Tongue (tissue), 2 donors: Measurements from ENCODE around the gene ORAI3. TPM values are rescaled to one million over a fixed set of nuclear protein-coding genes. Genes with fewer than 3 reads are reported as not detected.

ENCODE experiments used
- DNase-seq: peaks from one replicate; pipeline ENCODE4 v3.0.0-alpha.2; 2015
- total RNA-seq: library from RNA; depleted of rRNA; stranded (reverse); fragments of >200 nt; gene quantifications from one replicate; pipeline ENCODE4 v1.2.3, GENCODE V29; 2014

Gene ORAI3
- total RNA-seq, 1 donor from 2014 or later = 15.7 TPM

DNA sequence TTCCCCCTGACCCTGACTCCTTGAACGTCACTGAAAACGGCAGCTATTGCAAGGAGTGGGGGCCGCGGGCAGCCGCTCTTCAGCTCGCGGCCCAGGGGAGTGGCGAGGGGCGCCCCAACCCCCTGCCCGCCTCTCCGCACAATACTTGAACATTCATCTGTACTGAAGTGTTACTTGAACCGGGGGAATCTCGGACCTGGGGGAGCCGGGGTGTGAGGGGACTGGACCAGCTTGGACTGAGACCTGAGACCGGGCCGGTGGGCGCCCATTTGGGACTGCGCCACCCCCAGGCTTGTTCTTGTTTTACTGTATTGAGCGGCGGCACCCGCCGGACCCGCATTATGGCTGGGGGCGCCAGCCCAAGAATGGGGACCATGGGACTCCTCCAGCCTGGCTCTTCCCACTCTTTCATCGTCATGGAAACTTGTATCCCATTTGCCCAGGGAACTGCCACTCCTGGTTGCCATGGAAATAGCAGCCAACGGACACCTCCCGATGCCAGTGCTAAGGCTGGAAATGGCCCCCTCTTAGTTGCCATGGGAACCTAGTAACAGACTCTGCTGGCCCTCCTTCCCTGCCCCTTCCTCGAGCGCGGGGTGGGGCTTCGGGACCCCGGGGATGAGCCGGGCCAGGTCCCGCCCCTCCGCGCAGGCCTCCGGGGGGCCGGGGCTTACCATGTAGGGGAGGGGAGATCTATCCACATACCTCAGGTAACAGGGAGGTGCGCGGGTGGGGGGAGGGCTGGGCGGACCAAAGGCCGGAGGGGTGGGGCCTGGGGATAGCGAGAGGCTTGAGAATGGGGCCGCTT, 805 bp upstream of the ORAI3 start:
- DNase-seq = peak; percentile 99

DNA sequence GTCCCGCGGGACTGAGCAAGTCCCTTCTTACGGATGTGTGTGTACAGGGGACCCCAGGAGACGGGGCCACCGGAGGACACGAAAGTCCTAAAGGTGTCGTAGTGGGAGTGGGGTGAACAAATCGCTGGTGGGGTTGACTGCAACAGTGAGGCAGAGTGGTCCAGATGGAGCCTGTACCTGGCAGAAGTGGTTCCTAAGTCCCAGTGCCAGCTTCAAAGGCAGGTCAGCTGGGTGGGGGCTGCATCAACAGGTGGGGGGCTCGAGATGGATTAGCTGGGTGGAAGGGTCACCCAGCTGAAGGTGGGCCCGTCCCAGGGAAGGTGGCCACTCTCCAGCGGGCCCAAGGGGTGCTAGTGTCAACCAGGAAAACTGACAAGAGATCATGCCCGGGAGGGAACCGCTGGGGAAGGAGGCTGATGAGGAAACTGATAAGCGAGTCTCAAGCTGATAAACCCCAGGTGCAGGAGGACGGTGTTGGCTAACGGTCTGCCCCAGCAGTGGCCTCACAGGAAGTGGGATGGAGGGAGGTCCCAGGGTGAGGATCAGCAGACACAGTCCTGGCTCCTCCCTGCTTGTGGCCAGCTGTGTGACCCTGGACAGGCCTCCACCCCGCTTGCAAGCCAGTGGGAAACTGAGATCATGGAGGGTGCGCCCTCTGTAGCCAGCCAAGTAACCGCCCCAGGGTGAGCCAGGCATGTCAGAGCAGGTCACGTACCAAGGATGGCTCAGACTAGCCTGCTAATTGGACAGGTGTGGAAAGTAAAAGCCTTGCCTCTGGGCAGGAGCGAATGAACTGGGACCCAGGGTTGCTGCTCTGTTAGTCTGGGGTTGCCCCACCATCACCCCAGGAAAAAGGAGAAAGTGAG, 1.0 kb downstream of the ORAI3 start:
- peak; percentile 68 for DNase-seq

DNA sequence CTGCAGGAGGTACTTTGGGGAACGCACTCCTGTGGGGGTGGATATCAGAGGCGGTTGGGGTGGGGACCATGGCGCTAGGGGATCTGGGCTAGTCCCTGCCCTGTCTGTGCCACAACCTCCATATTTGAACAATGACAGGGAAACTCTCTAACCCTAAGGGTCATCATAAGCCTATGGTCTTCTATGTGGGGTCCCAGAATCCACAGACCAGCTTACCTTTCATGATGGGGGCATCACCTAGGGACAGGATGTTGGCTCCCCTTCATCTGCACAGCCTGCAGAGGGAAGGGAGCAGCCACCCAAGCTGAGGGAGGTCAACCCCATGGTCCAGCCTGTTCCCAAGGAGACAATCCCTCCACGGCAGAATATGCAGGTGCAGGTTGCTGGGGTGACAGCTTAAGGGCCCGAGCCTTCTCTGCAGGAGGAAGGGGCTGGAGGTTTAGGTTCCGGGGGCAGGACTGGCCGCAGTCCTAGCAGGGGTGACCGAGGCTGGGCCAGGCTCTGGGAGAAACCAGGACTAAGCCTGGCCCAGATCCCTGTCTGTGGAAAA, 1.7 kb downstream of the ORAI3 start:
- DNase-seq = no peak

DNA sequence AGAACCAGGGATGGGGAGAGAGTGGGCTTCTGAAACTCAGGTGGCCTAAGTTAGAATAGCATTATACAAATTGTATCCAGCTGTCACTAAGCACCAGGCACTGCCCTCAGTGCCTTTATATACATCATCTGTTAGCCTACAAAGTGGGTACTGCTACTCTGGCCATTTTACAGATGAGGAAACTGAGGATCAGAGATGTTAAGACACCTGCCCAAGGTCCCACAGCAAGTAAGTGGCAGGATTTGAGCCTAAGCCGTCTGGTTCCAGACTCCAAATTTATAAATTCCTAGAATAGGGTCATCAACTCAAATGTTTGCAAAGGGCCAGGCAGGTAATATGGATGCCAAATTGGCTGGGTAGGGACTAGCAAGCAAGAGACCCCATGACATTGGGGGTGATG, 2.3 kb downstream of the ORAI3 start:
- DNase-seq = no peak

DNA sequence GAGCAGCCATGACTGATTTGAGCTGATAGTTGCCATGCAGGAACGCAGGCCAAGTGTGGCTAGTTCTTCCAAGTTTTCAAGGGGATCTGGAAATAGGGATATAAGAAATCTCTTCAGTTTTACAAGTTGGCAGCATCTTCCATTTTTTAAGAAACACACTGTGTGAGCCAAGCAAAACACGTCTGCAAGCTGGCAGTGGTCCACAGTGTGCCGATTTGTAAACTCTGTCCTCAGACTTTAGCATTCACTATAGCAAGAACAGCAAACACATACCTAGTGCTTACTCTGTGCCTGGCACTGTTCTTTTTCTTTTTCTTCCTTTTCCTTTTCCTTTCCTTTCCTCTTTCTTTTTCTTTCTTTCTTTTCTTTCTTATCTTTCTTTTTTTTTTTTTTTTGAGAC, 2.9 kb downstream of the ORAI3 start:
- DNase-seq = peak; percentile 67

DNA sequence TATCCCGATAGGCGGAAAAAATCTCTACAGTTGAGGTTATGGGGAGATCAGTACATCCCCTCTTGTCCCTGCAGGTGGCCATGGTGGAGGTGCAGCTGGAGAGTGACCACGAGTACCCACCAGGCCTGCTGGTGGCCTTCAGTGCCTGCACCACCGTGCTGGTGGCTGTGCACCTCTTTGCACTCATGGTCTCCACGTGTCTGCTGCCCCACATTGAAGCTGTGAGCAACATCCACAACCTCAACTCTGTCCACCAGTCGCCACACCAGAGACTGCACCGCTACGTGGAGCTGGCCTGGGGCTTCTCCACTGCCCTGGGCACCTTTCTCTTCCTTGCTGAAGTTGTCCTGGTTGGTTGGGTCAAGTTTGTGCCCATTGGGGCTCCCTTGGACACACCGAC, 4.2 kb downstream of the ORAI3 start:
- DNase-seq = no peak

DNA sequence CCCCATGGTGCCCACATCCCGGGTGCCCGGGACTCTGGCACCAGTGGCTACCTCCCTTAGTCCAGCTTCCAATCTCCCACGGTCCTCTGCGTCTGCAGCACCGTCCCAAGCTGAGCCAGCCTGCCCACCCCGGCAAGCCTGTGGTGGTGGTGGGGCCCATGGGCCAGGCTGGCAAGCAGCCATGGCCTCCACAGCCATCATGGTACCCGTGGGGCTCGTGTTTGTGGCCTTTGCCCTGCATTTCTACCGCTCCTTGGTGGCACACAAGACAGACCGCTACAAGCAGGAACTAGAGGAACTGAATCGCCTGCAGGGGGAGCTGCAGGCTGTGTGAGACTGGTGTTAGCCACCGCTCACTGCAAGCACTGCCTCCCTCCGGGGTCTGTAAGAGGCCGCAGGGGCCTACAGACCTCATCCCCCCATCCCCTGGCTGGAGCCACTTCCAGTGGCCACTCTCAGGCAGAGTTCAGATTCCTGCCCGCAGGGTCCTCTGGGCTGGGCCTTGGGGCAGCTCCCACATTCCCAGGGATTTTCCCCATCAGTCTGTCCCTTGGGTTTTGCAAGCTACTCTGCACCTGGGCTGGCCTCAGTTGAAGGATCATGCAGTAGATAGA, 4.8 kb downstream of the ORAI3 start:
- peak; percentile 86 for DNase-seq

DNA sequence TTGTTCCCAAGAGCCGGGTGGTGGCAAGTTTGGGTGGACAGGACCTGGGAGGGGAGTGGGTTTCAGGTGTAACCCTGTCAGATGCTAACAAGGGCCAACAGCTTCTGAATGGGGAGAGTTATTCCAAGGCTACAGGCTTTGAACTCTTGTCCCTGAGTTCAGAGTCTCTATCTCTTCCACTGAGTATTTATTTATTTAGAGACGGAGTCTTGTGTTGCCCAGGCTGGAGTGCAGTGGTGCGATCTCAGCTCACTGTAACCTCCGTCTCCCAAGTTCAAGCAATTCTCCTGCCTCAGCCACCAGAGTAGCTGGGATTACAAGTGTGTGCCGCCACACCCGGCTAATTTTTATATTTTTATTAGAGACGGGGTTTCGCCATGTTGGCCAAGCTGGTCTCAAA, 6.1 kb downstream of the ORAI3 start:
- no peak for DNase-seq

DNA sequence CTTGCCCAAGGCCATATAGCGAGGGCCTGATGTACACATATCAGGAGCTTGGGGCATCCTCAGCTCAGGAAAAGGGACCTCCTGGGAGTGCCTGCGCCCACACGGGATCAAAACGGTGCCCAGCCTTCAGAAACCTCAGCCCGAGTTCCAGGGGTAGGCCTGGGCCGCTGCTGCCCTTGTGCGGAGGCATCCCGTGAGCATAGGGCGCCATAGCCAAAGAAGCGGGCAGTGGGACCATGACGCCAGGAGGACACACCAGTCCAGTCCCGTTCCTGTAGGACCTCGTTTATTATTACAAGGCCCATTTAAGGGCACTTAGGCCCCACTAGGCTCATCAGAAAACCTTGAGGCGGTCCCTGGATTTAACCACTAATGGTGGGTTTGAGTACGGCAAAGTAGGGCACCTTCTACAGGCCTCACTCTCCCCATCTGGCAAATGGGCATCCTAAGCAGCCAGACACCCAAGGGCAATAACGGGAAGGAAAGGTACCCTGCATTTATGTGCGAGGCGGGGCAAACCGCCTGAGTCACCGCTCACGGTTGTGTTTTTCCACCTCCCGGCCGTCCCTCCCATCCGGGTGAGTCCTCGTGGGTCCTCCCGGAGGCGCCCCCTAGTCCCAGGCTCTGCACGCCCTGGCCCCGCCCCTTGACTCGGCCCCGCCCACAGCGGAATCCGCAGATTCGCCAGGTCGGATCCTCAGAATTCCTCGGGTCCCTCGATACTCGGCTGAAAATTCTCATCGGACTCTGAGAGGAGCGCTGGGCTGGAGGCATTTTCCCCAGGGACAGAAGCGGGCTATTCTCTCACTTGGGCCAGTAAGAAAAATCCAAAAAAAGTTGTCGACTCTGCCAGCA, 8.0 kb downstream of the ORAI3 start:
- DNase-seq = peak; percentile 89

DNA sequence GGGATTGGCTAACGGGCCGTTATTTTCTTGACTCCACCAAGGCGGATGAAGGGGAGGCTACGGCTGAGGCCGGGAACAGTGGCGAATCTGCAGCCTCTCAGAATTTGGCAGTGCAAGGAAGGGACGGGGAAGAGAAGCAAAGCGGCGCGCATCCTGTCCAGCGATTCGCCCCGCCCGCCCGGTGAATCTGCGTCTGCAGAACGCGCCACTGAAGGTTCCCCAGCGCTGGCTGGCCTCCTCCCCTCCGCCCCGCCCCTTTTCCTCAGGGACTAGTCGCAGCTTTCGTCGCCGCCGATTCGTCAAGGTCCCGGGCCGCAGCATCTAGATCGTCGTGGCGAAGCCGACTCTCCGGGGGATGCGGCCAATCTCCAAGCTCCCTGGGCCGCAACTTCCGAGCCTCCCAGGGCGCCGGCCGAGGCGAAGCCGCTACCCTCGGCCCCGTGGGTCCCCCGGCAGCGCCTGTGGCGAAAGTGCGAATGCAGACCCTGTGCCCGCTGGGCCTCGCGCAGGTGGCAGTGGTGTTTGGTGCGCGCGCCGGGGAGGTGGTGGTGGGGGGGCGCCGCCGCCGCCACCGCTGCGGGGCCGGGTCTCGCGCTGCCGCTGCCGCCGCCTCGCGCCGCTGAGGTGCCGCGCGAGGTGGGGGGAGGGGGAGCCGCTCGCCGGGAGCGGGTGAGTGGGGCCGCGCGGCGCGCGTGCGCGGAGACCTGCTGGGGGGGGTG, 8.7 kb downstream of the ORAI3 start, which contains the start of gene SETD1A:
Gene SETD1A (plus strand): TSS at position 299 of the 719 bp plus-strand sequence. CDS start 978 bp downstream, outside the sequence.
- DNase-seq = peak; percentile 98

DNA sequence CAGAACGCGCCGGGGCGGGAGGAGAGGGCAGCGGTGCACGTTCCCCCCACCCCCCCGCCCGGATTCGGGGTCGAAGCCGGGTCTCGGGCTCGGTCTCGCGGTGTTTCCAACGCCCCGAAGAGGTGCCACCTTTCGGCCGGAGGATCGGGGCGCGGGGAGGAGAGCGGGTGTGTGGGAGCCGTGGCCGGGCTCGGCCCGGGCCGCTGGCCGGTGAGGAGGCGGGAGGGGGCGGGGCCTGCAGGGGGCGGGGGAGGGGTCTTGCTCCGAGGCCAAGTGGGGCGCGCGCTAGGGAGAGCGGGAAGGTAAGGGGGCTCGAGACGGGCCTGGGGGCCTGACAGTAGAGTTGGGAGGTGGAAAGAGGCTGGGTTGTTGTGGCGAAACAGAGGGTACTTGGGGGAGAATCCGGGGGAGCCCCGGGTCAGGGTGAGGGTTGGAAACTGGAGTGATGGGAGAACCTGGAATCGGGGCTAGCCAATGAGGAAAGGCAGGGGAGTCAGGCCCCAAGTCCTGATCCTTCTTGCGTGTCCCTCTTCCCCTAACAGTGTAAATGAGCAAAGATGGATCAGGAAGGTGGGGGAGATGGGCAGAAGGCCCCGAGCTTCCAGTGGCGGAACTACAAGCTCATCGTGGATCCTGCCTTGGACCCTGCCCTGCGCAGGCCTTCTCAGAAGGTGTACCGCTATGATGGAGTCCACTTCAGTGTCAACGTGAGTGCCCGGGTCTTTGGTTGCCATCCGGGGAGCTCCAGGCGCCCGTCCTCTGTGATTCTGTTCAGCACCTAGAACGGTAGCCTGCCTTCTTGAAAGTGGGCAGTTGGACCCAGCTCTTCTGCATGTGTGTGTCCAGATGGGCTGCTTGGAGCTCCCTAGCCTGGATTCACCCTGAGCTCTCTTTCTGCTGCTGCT, 9.6 kb downstream of the ORAI3 start:
- DNase-seq = peak; percentile 61

DNA sequence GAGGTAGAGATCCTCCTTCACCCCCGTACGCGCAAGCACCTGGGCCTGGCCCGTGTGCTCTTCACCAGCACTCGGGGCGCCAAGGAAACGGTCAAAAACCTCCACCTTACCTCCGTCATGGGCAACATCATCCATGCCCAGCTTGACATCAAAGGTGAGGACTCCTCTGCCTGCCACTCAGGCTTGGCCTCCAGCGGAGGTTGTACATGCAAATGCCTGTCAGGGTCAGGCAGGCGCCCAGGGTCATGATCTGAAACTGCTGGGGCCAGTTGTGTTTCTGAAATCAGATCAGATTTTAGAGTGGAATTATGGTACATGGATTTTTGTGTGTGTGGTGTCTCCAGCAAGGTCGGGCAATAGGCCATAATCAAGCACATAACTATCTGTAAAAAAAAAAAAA, 12.5 kb downstream of the ORAI3 start:
- DNase-seq = no peak

DNA sequence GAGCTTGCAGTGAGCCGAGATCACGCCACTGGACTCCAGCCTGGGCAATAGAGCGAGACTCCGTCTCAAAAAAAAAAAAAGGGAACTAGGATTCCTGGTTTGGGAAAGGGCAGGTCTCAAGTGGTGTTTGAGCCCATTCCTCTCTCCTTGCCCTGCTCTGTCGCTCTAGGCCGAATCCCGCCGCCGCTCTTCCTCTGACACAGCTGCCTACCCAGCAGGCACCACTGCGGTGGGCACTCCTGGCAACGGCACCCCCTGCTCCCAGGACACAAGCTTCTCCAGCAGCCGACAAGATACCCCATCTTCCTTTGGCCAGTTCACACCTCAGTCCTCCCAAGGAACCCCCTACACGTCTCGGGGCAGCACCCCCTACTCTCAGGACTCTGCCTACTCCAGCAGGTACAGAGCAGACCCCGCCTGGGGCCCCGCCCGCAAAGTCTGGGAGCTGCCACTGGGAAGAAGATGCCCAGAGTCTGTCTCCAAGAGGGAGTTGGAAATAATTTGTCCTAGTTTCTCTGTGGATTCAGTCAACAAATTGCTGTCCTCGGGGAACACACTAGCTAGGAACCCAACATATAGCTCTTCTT, 15.2 kb downstream of the ORAI3 start:
- no peak for DNase-seq

DNA sequence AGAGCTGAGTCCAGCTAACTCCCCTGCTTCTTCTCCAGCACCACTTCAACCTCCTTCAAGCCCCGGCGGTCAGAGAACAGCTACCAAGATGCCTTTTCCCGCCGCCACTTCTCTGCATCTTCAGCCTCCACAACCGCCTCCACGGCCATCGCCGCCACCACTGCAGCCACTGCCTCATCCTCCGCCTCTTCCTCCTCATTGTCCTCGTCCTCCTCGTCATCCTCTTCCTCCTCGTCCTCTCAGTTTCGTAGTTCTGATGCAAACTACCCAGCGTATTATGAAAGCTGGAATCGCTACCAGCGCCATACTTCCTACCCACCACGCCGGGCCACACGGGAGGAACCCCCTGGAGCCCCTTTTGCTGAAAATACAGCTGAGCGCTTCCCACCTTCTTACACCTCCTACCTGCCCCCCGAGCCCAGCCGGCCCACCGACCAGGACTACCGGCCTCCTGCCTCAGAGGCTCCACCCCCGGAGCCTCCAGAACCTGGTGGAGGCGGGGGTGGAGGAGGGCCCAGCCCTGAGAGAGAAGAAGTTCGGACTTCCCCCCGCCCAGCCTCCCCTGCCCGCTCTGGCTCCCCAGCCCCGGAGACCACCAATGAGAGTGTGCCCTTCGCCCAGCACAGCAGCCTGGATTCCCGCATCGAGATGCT, 15.8 kb downstream of the ORAI3 start:
- no peak for DNase-seq

DNA sequence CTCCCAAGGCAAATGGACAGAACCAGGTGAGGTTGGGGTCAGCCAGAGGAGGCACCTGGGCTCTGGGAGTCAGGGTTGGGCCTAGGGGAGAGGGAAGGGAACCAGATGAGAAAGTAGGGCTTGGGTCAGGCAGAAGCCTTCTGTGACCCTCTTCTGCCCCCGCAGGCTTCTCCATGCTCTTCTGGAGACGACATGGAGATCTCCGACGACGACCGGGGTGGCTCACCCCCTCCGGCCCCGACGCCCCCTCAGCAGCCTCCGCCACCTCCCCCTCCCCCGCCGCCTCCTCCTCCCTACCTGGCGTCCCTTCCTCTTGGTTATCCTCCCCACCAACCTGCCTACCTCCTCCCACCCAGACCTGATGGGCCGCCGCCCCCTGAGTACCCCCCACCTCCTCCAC, 16.6 kb downstream of the ORAI3 start:
- DNase-seq = no peak

DNA sequence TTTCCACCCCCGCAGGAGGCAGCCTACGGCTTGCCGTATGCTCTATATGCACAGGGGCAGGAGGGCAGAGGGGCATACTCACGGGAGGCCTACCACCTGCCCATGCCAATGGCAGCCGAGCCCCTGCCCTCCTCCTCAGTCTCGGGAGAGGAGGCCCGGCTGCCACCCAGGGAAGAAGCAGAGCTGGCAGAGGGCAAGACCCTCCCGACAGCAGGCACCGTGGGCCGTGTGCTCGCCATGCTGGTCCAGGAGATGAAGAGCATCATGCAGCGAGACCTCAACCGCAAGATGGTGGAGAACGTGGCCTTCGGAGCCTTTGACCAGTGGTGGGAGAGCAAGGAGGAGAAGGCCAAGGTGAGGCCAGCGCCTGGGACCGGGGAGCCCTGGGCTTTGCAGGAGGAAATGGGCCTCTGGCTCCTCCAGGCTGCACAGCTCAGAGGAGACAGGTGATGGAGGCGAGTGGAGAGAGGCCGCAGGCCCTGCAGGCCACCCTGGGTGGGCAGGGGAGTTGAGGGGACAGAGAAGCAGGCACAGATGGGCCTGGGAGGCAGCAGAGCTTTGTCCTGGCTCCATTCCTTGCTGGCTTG, 17.3 kb downstream of the ORAI3 start:
- DNase-seq = no peak

DNA sequence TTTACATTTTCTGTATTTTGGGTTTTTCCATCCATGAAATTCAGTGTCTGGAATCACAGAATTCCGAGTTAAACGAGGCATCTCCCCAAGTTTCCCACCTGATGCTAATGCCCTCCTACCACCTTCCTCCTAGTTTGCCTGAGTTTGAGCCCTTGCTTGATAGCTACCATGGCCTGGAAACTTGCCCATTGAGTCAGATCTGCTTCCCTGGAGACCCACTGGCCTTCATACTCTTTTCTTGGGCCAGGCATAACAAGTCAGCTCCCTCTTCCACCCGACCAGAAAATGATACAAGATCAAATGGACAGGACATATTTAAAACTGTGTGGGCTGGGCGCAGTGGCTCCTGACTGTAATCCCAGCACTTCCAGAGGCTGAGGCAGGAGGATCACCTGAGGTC, 18.9 kb downstream of the ORAI3 start:
- no peak for DNase-seq

DNA sequence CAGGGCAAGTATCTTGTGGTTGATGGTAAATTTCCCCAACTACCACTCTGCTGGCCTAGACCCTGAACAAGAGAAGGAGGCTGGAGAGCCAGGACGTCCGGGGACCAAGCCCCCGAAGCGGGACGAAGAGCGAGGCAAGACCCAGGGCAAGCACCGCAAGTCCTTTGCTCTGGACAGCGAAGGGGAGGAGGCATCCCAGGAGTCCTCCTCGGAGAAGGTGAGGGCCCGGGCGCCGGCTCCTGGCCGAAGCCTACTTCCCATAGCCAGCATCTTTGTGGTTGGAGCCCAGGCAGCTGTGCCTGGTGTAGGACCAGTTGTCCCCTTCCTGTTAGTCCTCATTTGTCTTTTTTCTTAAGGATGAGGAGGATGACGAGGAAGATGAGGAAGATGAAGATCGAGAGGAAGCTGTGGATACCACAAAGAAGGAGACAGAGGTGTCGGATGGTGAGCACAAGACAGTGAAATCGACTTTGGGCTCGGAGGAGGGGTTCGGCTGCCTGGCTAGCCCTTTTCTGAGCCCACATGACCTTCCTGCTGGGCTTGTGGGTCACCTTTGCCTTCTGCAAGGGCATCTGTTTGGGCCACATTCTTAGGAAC, 20.5 kb downstream of the ORAI3 start:
- DNase-seq = no peak
